Suprapubic skin (tissue), 4 donors: ENCODE results near the gene MUS81. TPM values are rescaled to one million over a fixed set of nuclear protein-coding genes. Genes with fewer than 3 reads are reported as not detected.
"Not testable (repeated sequence)": the region's sequence is repeated elsewhere in the genome, so short reads cannot be mapped to it uniquely, and the experiment has no call there.

Experiments
- DNase-seq, 2 donors: peaks; one replicate each; pipeline ENCODE4 v3.0.0-alpha.2; 2019; ENCODE audit warnings: low spot score in 2 of 2
- H3K27ac ChIP-seq: fragments of 200-600 bp; sonication (generic); one replicate; pipeline ENCODE4 v1.5.1; 2019
- H3K27me3 ChIP-seq: fragments of 200-600 bp; sonication (generic); one replicate; pipeline ENCODE4 v1.5.1; 2019
- H3K36me3 ChIP-seq: fragments of 200-600 bp; sonication (generic); one replicate; pipeline ENCODE4 v1.5.1; 2019
- H3K4me1 ChIP-seq: fragments of 200-600 bp; sonication (generic); one replicate; pipeline ENCODE4 v1.5.1; 2019
- H3K4me3 ChIP-seq: fragments of 200-600 bp; sonication (generic); one replicate; pipeline ENCODE4 v1.5.1; 2019; ENCODE audit warnings: mild to moderate bottlenecking
- H3K9me3 ChIP-seq: fragments of 200-600 bp; sonication (generic); one replicate; pipeline ENCODE4 v1.5.1; 2019
- EP300 ChIP-seq: sonication (generic); formaldehyde crosslinking; IDR thresholded peaks from one replicate; pipeline ENCODE4 v1.6.1; 2017; ENCODE audit warnings: antibody characterized with exemption
- POLR2A ChIP-seq, 2 donors: fragments of 450-650 bp; IDR thresholded peaks; one replicate each; pipeline ENCODE4 v1.6.1; 2017; ENCODE audit warnings: antibody characterized with exemption in 2 of 2, mild to moderate bottlenecking in 2 of 2, moderate library complexity in 2 of 2
- POLR2AphosphoS5 ChIP-seq, 3 donors: sonication (generic); formaldehyde crosslinking; IDR thresholded peaks; one replicate each; pipeline ENCODE4 v1.6.1; 2017; ENCODE audit warnings: antibody characterized with exemption in 3 of 3
- WGBS: methylation state at CpG from one replicate; pipeline ENCODE4 v1.1.5; 2018; 5-methylcytosine and 5-hydroxymethylcytosine counted together
- total RNA-seq, 4 donors: library from RNA; depleted of rRNA; stranded (reverse); fragments of >200 nt; gene quantifications; one replicate each; pipeline ENCODE4 v1.1.0, GENCODE V29; 2016
- TF ChIP-seq, protein P1 (sequence below), 2 donors: fragments of 200-600 bp in 1 of 2; fragments of 450-650 bp in 1 of 2; sonication (generic) in 1 of 2; IDR thresholded peaks; one replicate each; pipeline ENCODE4 v1.5.1; 2016 to 2019; ENCODE audit warnings: antibody characterized with exemption in 2 of 2, mild to moderate bottlenecking in 1 of 2, moderate library complexity in 1 of 2

MUS81 gene
- total RNA-seq, 4 donors from 2014 or later = 22.8 to 46.2 (median 32.2) TPM

DNA sequence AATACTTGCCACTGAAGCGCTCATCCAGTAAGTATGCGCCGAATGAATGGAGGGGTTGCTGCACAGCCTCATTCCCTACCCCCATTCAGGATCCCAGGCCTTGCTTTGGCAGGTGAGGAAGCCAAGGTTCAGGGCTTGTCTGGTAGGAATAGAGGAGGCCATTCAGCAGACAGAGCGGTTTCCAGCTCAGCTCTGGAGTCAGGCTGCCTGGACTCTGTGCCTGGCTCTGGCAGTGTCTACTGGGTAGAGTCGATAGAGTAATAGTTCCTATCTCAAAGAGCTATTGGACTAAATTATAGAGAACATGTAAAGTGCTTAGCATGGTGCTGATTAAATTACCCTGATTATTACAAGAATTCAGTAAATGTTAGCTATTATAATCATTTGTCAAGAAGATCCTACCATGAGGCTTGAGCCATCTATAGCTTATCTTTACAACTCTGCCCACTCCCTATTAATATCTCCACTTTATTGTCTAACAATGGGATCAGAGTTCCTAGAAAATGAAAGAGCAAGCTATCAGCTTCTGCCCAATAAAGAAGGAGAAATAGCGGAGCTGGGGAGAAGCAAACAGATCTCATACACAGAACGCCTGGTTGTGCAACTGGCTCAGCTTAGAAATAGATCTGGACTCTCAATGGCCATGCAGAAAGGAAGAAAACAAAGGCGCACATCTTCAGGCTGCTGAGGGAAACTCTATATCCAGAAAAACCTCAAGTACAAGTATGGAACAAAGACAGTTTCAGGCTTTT is 33.1 kb upstream of the MUS81 start:
- no peak overlapping the region for H3K4me3 ChIP-seq
- no peaks in the 10 kb centered on the region for H3K27me3 ChIP-seq
- H3K4me1 ChIP-seq = no peaks in the 10 kb centered on the region
- no peaks in the 10 kb centered on the region for H3K36me3 ChIP-seq
- H3K9me3 ChIP-seq = no peaks in the 10 kb centered on the region
- DNase-seq = peak in 1 of 2 donors; percentile 26
- TF ChIP-seq, protein P1, sequence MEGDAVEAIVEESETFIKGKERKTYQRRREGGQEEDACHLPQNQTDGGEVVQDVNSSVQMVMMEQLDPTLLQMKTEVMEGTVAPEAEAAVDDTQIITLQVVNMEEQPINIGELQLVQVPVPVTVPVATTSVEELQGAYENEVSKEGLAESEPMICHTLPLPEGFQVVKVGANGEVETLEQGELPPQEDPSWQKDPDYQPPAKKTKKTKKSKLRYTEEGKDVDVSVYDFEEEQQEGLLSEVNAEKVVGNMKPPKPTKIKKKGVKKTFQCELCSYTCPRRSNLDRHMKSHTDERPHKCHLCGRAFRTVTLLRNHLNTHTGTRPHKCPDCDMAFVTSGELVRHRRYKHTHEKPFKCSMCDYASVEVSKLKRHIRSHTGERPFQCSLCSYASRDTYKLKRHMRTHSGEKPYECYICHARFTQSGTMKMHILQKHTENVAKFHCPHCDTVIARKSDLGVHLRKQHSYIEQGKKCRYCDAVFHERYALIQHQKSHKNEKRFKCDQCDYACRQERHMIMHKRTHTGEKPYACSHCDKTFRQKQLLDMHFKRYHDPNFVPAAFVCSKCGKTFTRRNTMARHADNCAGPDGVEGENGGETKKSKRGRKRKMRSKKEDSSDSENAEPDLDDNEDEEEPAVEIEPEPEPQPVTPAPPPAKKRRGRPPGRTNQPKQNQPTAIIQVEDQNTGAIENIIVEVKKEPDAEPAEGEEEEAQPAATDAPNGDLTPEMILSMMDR (IDR thresholded peaks at IDR 0.05) = no peak
- no peak for TF ChIP-seq POLR2A (IDR thresholded peaks at IDR 0.05)
- no peak for TF ChIP-seq POLR2AphosphoS5 (IDR thresholded peaks at IDR 0.05)
- no peak for TF ChIP-seq EP300
- 89% methylated on average over 8 of the region's 8 CpGs for WGBS
- no peak overlapping the region for H3K27ac ChIP-seq

DNA sequence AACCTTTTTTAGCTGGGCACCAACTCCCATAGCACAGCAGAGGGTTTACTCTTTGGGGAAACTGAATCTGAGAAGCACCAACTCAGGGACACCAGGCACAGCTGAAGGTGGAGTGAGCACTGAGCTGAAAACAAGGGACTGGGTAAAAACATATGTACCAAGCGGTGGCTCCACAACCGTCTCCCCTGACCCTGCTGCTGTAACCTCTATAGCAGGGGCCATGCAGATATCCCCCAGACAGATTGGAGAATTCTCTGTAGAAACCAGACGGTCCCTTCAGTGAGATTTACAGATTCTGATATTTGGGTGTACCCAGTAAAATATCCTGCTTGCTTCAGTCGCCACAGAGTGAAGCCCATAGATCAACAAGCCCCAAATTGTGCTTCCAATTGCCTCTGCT is 30.8 kb upstream of the MUS81 start:
- WGBS = 64% methylated on average over 4 of the region's 4 CpGs
- Histone ChIP-seq H3K27me3 (no peaks in the 10 kb centered on the region), H3K9me3 (no peaks in the 10 kb centered on the region), H3K36me3 (no peaks in the 10 kb centered on the region), H3K4me3 (no peak overlapping the region), H3K27ac (no peak overlapping the region), H3K4me1 (peaks cover 15% of the 10 kb centered on the region)
- DNase-seq = peak in 1 of 2 donors; percentile 18
- TF ChIP-seq POLR2AphosphoS5 (IDR thresholded peaks at IDR 0.05) = no peak
- no peak for TF ChIP-seq POLR2A (IDR thresholded peaks at IDR 0.05)
- no peak for TF ChIP-seq EP300

DNA sequence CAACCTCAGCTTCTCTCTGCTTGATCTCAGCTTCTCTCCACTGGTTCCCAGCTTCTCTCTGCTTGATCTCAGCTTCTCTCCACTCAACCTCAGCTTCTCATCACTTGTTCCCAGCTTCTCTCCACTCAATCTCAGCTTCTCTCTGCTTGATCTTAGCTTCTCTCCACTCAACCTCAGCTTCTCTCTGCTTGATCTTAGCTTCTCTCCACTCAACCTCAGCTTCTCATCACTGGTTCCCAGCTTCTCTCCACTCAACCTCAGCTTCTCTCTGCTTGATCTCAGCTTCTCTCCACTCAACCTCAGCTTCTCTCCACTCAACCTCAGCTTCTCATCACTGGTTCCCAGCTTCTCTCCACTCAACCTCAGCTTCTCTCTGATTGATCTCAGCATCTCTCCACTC is 28.0 kb upstream of the MUS81 start:
- not testable (repeated sequence) for H3K9me3 ChIP-seq, DNase-seq, H3K4me3 ChIP-seq, H3K27me3 ChIP-seq, H3K36me3 ChIP-seq, H3K27ac ChIP-seq
- peaks cover 19% of the 10 kb centered on the region for H3K4me1 ChIP-seq

DNA sequence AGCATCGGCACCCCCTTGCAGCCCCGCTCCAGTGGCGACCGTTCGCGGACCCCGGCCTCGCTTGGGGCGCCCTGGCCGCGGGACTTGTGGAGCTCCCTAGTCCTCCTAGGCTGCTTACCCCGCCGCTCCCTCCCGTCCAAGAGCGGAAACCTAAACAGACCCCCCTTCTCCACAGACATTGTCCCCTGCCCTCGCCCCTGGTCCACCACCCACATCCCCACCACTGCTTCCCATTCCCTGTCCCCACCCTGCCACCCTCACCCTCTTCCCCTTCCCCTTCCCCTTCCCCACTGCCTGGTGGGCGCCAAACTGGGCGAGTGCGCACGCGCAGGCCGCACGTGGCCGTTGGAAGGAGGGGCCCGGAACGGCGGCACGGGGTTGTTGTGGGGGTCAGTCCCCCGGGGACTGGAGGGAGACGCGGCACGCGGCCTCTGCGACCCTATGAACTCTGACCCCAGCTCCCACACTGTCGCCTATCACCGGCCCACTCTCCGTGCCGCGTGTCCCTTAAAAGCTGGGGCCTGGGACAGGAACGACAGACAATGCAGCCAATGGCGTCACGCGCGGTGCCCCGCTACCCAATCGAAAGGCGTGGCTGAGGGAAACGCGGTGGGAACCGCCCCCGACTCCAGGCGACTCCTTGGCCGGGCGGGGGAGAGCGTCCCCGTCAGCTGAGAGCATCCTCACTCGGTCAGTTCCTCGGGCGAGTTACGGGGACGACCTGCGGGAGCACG is 26.8 kb upstream of the MUS81 start, which contains the start of gene SNX32:
TSS of gene SNX32 (plus strand) at position 667 of the 734 bp plus-strand sequence. CDS start 103 bp downstream, outside the sequence.
- peaks cover 19% of the 10 kb centered on the region for H3K4me1 ChIP-seq
- WGBS = 2% methylated on average over 22 of the region's 63 CpGs
- no peak within 1 kb of the TSS for H3K27ac ChIP-seq
- no peaks in the 10 kb centered on the region for H3K36me3 ChIP-seq
- no peaks in the 10 kb centered on the region for H3K27me3 ChIP-seq
- TF ChIP-seq POLR2A (IDR thresholded peaks at IDR 0.05) (no peak), EP300 (no peak), POLR2AphosphoS5 (IDR thresholded peaks at IDR 0.05) (no peak)
- TF ChIP-seq, protein P1 (IDR thresholded peaks at IDR 0.05) = no peak
- H3K4me3 ChIP-seq = peak within 1 kb of the TSS; percentile 68
- DNase-seq = peak; percentile 96 to 98
- no peaks in the 10 kb centered on the region for H3K9me3 ChIP-seq

DNA sequence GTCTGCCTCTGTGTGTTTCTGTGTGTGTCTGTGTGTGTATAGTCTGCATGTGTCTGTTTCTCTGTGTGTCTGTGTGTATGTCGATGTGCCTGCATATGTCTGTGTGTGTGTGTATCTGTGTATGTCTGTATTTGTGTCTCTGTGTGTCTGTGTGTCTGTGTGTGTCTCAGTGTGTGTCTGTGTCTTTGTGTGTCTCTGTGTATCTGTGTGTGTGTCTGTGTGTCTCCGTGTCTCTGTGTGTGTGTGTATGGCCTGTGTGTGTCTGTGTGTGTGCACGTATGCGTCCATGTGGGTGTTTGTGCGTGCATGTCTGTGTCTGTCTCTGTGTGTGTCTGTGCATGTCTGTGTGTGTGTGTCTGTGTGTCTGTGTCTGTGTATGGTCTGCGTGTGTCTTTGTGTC is 26.0 kb upstream of the MUS81 start:
- TF ChIP-seq, protein P1 (IDR thresholded peaks at IDR 0.05) = no peak
- TF ChIP-seq POLR2AphosphoS5 (IDR thresholded peaks at IDR 0.05) (no peak), POLR2A (IDR thresholded peaks at IDR 0.05) (no peak), EP300 (no peak)
- peaks cover 19% of the 10 kb centered on the region for H3K4me1 ChIP-seq
- H3K36me3 ChIP-seq = no peaks in the 10 kb centered on the region
- DNase-seq = peak in 1 of 2 donors; percentile 30
- no peaks in the 10 kb centered on the region for H3K9me3 ChIP-seq
- 52% methylated on average over 5 of the region's 6 CpGs for WGBS
- H3K27ac ChIP-seq = no peak overlapping the region
- H3K4me3 ChIP-seq = peak overlapping the region; percentile 68
- H3K27me3 ChIP-seq = no peaks in the 10 kb centered on the region

DNA sequence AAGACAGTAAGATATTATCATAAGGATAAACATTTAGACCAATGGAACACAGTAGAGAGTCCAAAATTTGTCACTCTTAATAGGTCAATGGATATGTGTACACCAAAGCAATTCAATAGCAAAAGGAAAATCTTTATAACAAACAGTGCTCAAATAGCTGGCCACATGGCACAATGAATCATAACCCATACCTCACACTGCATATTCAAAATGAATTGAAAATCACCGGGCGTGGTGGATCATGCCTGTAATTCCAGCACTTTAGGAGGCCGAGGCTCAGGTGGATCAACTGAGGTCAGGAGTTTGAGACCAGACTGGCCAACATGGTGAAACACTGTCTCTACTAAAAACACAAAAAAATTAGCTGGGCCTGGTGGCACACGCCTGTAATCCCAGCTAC is 18.1 kb upstream of the MUS81 start:
- Histone ChIP-seq H3K36me3 (no peaks in the 10 kb centered on the region), H3K4me3 (no peak overlapping the region), H3K9me3 (no peaks in the 10 kb centered on the region), H3K27me3 (no peaks in the 10 kb centered on the region), H3K27ac (no peak overlapping the region), H3K4me1 (no peaks in the 10 kb centered on the region)
- DNase-seq = no peak
- TF ChIP-seq, protein P1 (IDR thresholded peaks at IDR 0.05) = no peak
- TF ChIP-seq EP300 (no peak), POLR2A (IDR thresholded peaks at IDR 0.05) (no peak), POLR2AphosphoS5 (IDR thresholded peaks at IDR 0.05) (no peak)
- WGBS = 96% methylated on average over 4 of the region's 4 CpGs
